Measurements from ENCODE around the gene WRNIP1.

Gene WRNIP1

GRCh38 chr6:2830183-2830582 is 65.0 kb downstream of the WRNIP1 start:
- Histone ChIP-seq H3K56ac (ENCODE audit: low read length) (no peak overlapping the region), H2BK15ac (replicated peaks; ENCODE audit: low read depth) (no peak overlapping the region), H3K27me3 (ENCODE audit: insufficient read depth, low read length, poor library complexity) (no peaks in the 10 kb centered on the region), H3K23ac (ENCODE audit: low read length) (no peak overlapping the region), H4K5ac (ENCODE audit: low read length) (no peak overlapping the region), H2BK5ac (ENCODE audit: low read length) (no peak overlapping the region), H3K4me3 (ENCODE audit: low read length) (no peak overlapping the region), H3K79me2 (ENCODE audit: control insufficient read depth, insufficient read depth, low read length) (no peaks in the 10 kb centered on the region), H2BK120ac (ENCODE audit: low read depth, low read length) (no peak overlapping the region), H3K4me2 (ENCODE audit: low read length) (no peak overlapping the region), H3K79me1 (ENCODE audit: low read length) (no peaks in the 10 kb centered on the region), H3K4ac (ENCODE audit: low read depth, low read length) (no peak overlapping the region), H3K36me3 (ENCODE audit: control insufficient read depth, insufficient read depth, low read length) (no peaks in the 10 kb centered on the region), H3K27ac (ENCODE audit: low read depth, low read length) (no peak overlapping the region), H3K4me1 (ENCODE audit: control insufficient read depth, low read depth, low read length) (no peaks in the 10 kb centered on the region), H4K8ac (ENCODE audit: low read depth, low read length) (no peak overlapping the region), H3K9ac (ENCODE audit: low read length) (no peak overlapping the region), H3K18ac (ENCODE audit: low read length) (no peak overlapping the region), H2AK5ac (ENCODE audit: low read length) (no peak overlapping the region)
- no peak for DNase-seq
- WGBS (ENCODE audit: extremely low coverage, insufficient coverage, low lambda C conversion rate): no CpG with 5 or more reads among the region's 3 CpGs

DNA sequence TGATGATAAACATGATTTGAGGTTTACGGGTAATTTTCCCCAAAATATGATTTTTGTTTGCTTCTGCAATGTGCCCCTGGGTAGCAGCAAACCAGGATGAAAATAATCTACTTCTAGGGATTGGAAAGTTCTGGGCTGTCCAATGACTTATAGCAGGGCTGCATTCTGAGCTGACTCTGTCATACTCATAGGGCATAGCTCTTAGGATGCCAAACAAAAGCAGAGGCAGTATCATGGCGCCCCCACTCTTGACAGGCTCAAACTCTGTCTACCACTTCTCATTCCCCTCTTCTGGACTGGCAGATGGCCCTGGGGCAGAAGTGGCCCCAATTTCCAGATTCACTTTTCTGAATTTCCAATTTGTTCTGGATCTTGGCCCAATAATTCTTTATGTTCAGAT is 66.2 kb downstream of the WRNIP1 start:
- no peak overlapping the region for H3K56ac ChIP-seq (ENCODE audit: low read length)
- H2BK120ac ChIP-seq (ENCODE audit: low read depth, low read length): no peak overlapping the region
- H3K4me3 ChIP-seq (ENCODE audit: low read length): no peak overlapping the region
- no peak overlapping the region for H3K4ac ChIP-seq (ENCODE audit: low read depth, low read length)
- H2BK5ac ChIP-seq (ENCODE audit: low read length): no peak overlapping the region
- H2BK15ac ChIP-seq (replicated peaks; ENCODE audit: low read depth): no peak overlapping the region
- no peak overlapping the region for H3K18ac ChIP-seq (ENCODE audit: low read length)
- H3K4me2 ChIP-seq (ENCODE audit: low read length): no peak overlapping the region
- no peak for DNase-seq
- H4K5ac ChIP-seq (ENCODE audit: low read length): no peak overlapping the region
- no peaks in the 10 kb centered on the region for H3K36me3 ChIP-seq (ENCODE audit: control insufficient read depth, insufficient read depth, low read length)
- no peak overlapping the region for H3K9ac ChIP-seq (ENCODE audit: low read length)
- H4K8ac ChIP-seq (ENCODE audit: low read depth, low read length): no peak overlapping the region
- H3K4me1 ChIP-seq (ENCODE audit: control insufficient read depth, low read depth, low read length): no peaks in the 10 kb centered on the region
- no peak overlapping the region for H2AK5ac ChIP-seq (ENCODE audit: low read length)
- H3K27ac ChIP-seq (ENCODE audit: low read depth, low read length): no peak overlapping the region
- no peak overlapping the region for H3K23ac ChIP-seq (ENCODE audit: low read length)
- WGBS (ENCODE audit: extremely low coverage, insufficient coverage, low lambda C conversion rate): no CpG with 5 or more reads among the region's 2 CpGs
- no peaks in the 10 kb centered on the region for H3K27me3 ChIP-seq (ENCODE audit: insufficient read depth, low read length, poor library complexity)
- no peaks in the 10 kb centered on the region for H3K79me1 ChIP-seq (ENCODE audit: low read length)
- H3K79me2 ChIP-seq (ENCODE audit: control insufficient read depth, insufficient read depth, low read length): no peaks in the 10 kb centered on the region

DNA sequence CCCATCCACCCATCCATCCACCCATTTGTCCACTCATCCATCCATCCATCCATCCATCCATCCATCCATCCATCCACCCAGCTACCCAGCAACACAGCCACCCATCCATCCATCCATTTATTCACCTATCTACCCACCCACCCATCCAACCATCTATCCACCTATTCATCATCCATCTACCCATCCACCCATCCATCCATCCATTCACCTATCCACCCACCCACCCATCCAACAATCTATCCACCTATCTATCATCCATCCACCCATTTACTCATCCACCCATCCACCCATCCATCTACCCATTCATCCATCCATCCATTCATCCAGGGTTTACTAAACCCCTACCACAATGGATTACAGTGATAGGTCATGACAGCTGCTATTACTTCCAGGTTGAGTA is 69.1 kb downstream of the WRNIP1 start:
- no peaks in the 10 kb centered on the region for H3K79me1 ChIP-seq (ENCODE audit: low read length)
- no peak overlapping the region for H3K4ac ChIP-seq (ENCODE audit: low read depth, low read length)
- H3K27ac ChIP-seq (ENCODE audit: low read depth, low read length): no peak overlapping the region
- H3K27me3 ChIP-seq (ENCODE audit: insufficient read depth, low read length, poor library complexity): no peaks in the 10 kb centered on the region
- no peak overlapping the region for H3K4me2 ChIP-seq (ENCODE audit: low read length)
- H3K18ac ChIP-seq (ENCODE audit: low read length): no peak overlapping the region
- H4K8ac ChIP-seq (ENCODE audit: low read depth, low read length): no peak overlapping the region
- no peak overlapping the region for H4K5ac ChIP-seq (ENCODE audit: low read length)
- H3K4me3 ChIP-seq (ENCODE audit: low read length): no peak overlapping the region
- H3K4me1 ChIP-seq (ENCODE audit: control insufficient read depth, low read depth, low read length): no peaks in the 10 kb centered on the region
- H2BK120ac ChIP-seq (ENCODE audit: low read depth, low read length): no peak overlapping the region
- no peak overlapping the region for H3K23ac ChIP-seq (ENCODE audit: low read length)
- no peak overlapping the region for H2BK15ac ChIP-seq (replicated peaks; ENCODE audit: low read depth)
- H2AK5ac ChIP-seq (ENCODE audit: low read length): no peak overlapping the region
- H3K79me2 ChIP-seq (ENCODE audit: control insufficient read depth, insufficient read depth, low read length): no peaks in the 10 kb centered on the region
- DNase-seq: no peak
- no peak overlapping the region for H2BK5ac ChIP-seq (ENCODE audit: low read length)
- H3K9ac ChIP-seq (ENCODE audit: low read length): no peak overlapping the region
- H3K36me3 ChIP-seq (ENCODE audit: control insufficient read depth, insufficient read depth, low read length): peaks cover 1% of the 10 kb centered on the region
- no peak overlapping the region for H3K56ac ChIP-seq (ENCODE audit: low read length)
